EH (cell line): ENCODE results near the gene FCGR2B.
A peak's percentile ranks its signal among the peaks of the same experiment; 100 is the strongest.
"Not testable (repeated sequence)": the region's sequence is repeated elsewhere in the genome, so short reads cannot be mapped to it uniquely, and the experiment has no call there.

Experiments
- DNase-seq: peaks from one replicate; pipeline ENCODE4 v3.0.0-alpha.2; 2015; ENCODE audit warnings: low read depth

FCGR2B gene

DNA sequence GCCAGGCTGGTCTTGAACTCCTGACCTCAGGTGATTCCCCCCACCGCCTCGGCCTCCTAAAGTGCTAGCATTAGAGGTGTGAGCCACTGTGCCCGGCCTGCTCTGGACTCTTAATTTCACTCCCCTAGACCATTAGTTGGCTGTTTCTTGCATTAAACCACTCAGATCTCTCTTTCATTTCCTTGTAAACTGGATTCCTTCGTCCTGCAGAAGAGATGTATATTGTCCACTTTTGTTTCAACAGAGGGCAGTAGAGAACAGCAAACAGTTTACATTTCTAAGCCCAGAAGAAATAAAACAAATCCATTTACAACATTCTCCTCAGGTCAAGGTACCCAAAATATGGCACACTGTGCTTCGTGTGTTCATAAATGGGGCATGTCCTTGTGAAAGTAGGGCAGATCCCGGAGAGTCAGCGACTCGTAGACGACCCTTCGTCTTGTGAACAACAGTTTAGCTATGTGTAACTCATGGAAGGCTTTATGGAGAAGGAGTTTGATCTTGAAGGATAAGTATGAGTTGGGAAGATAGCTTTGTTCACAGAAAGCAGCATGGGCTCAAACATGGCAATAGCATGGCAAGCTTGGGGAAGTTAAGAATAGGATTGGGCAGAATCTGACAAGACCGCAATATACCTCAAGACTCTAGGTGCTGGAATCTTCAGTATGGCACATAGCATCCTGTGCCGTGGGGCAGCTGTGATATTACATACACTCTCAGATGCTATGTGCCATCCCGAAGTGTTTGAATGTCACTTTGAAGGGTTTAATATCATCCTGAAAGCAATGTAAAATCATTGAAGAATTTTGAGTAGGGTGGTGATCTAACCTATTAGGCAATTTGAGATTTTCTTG, 15.2 kb upstream of the FCGR2B start:
- DNase-seq: peak; percentile 65

DNA sequence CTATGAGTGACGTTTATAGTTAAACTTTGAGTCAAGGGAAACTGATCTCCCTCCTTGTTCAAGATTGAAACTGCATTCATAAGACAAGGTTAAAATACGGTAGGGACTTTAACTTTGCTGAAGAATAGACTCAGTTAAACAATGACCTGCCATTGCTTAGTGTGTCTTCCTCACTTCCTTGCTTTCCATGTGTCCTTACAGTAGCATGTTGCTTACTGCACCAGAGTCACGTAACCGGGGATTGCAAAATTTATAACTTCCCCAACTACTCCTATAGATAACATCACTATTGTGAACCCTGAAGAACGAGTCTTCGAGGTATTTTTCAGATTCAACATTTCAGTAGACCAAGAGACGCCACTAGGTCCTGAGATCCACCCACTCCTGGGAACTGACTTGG, 9.4 kb upstream of the FCGR2B start:
- DNase-seq: not testable (repeated sequence)

DNA sequence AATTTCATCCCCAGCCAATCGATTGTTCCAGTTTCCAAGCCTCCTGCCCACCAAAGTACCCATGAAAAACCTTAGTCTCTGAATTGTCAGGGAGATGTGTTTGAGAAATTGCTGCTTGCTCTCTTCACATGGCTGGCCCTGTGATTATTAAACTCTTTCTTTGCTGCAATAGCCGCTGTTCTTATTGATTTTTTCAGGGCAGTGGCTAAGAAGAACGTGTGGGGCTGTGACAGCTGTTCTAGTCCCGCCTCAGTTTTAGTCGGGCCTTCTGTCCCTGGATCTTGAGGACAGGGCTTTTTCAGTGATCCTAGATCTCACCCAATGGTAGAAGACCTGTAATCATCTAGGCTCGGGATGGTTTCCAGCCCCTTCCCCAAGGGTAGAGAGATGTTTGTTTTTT, 9.0 kb upstream of the FCGR2B start:
- not testable (repeated sequence) for DNase-seq

DNA sequence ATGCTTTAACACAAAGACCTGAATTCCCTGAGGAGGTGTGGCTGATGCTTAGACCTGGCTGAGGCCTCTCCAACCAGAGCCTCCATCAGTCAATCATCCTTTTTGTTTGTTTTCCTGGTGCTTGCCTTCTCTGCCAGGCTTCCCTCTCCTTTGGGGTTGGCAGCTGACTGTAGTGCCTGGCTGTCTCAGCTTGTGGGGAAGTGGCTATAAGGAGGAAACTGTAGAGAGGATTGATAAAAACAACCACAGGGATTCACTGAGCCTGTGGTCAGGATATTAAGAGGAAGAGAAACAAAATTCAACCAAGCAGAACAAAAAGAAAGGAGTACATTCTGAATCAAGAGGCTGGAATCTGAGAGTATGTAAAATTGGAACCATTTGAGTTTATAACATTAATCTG, 4.4 kb upstream of the FCGR2B start:
- DNase-seq: not testable (repeated sequence)

DNA sequence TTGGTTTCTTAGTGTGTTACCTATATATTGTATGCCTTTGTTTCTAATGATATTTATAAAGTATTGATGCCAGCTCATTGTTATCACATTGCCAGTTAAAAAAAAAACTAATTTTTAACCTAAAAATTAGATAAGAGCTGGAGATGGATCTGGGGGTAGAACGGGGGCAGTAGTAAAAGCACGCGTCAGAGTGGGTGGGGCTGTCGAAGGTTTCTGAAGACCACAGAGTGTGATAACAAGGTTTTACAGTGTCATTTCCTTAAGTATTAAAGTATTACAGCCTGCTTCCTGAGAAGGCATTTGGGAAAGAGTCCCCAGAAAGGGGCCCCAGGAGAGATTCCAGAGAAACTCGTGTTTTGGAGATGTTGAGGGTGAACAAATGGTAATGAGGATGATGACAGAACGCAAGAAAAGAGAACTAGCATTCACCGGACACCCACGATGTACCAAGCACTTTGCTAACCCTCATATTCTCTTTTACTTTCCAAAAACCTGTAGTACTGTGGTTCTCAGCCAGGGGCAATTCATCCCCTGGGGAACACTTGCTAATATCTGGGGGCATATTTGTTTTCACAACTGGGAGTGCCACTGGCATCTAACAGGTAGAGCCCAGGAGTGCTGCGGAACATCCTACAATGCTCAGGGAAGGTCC, 1.2 kb upstream of the FCGR2B start:
- DNase-seq: not testable (repeated sequence)

DNA sequence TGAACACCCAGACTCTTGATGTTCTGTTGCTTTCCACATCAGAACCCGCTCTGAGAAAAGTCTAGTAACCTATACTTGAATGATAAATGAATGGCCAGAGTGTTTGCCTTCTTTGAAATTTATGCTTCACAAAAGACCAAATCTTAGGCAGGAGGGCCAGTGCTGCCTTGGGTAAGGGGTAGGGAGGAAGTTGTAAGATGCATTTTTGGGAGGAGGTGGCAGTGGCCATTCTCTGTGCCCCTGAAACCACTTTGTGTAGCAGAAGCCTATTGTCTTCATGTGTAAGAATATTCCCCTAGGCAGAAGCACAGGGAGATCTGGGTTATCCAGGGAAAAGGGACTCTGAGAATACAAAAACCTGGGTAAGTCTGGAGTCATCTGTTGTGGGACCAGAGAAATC, 626 bp downstream of the FCGR2B start:
- DNase-seq: not testable (repeated sequence)

DNA sequence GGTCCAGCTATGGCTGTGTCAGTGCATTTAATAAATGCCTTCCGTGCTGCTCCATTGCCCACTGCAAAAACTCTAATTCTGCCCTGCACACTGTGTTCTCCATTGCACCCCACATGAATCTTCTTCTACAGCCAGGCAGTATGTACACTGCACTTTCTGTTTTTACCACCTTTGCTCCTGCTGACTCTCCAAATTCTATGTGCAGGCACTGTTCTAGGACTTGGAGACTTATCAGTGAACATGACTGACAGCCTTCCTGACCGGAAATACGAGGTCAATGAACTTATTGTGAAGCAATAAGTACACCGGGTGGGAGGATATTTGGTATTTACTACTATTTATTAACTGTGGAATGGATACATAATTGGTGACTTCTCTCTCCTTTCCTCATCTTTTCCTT, 1.7 kb downstream of the FCGR2B start:
- not testable (repeated sequence) for DNase-seq

DNA sequence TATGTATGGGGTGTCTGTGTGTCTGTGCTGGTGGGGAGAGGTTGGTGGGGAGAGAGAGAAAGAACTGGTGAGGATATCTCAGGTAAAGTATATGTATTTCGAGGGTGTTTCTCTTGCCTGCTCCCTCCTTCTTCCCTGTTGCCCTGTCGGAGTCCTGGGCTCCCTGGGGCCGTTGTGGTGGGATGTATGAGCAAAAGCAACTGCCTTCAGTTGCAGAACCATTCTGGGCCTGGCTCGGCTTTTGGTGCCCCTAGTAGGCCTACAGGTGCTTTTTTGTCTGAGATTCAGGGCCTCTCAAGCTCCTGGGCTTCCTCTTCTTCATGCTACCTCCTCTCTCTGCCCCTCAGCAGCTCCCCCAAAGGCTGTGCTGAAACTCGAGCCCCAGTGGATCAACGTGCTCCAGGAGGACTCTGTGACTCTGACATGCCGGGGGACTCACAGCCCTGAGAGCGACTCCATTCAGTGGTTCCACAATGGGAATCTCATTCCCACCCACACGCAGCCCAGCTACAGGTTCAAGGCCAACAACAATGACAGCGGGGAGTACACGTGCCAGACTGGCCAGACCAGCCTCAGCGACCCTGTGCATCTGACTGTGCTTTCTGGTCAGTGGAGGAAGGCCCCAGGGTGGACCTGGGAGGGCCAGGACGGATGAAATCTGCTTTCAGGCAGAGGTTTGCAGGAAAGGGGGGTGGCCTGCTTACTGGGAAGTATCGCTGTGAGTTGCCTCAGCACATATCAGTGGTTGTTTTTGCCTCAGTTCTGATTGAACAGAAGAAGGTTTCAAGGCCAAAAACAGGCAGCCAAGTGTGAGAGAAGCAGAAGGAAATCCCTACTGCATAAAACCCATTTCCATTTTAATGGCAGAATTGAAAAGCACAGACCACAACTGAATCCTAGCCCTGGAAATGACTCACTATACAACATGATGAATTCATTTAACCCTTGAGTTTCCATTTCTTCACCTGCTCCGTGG, 8.4 kb downstream of the FCGR2B start:
- DNase-seq: not testable (repeated sequence)

DNA sequence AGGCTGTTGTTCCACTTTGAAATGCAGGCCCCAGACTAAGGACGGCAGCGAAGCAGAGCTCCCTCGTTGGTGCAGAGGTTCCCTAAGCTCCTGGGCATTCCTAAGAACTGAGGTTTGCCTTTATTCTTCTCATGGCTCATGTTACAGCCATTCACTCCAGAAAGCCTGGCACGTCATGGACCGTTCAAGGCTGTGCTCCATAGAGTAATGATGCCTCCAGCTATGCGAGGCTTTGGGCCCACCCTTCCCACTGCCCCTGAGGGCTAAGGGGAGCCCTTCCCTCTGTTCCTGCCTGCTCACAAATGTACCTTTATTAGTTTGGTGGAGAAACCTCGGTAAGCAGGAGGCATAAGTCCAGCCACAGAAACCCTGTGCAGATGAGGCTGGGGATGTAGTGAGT, 10.5 kb downstream of the FCGR2B start:
- DNase-seq: not testable (repeated sequence)

DNA sequence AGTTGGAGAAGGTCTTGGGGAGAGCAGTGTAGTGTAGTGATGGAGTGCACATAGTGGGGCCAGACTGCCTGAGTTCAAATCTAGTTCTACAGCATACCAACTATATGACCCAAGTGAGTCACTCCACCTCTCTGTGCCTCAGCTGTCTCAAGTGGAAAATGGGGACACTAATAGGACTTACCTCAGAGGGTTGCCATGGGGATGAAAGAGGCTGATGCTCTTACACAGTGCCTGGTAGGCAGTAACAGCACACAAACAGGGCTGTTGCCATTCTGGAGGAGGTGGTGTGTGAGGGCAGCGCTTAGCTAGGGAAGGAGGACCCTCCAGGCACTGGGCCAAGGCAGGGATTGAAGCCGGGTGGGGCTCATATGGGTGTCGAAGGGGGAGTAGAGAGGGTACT, 11.5 kb downstream of the FCGR2B start:
- DNase-seq: not testable (repeated sequence)

DNA sequence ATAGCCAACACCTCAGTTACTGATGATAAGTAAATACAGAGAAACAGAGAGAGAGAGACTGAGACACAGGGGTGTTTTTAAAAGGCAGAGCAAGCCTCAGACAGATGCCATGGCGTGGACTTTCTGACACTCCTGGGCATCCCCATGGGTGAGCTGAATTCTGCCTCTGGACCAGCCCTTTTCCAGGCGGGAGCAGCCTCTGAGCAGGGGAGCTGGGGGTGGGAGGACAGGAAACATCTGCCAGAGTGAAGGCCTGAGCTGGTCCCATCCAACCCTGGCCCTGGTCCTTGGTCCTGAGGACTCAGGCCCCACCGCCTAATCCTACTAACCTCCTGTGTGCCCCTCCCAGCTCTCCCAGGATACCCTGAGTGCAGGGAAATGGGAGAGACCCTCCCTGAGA, 12.0 kb downstream of the FCGR2B start:
- DNase-seq: not testable (repeated sequence)

DNA sequence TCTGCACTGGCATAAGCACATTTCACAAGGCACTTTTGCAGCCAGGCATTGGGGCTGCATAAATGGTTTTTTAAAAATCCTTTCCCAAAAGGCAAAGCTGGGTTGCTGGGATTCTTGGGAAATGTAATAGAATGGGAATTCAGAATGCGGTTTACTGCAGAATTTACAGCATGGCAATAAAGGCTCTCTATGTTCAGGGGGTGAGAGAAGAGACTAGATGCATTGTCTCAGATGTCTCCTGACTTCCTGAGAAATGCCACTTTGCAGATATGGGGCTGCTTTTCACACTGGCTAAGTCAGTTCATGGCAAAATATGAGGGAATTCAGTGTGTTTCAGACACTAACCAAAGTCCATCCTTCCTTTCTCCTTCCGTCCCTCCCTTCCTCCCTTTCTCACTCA, 13.5 kb downstream of the FCGR2B start:
- DNase-seq: no peak

DNA sequence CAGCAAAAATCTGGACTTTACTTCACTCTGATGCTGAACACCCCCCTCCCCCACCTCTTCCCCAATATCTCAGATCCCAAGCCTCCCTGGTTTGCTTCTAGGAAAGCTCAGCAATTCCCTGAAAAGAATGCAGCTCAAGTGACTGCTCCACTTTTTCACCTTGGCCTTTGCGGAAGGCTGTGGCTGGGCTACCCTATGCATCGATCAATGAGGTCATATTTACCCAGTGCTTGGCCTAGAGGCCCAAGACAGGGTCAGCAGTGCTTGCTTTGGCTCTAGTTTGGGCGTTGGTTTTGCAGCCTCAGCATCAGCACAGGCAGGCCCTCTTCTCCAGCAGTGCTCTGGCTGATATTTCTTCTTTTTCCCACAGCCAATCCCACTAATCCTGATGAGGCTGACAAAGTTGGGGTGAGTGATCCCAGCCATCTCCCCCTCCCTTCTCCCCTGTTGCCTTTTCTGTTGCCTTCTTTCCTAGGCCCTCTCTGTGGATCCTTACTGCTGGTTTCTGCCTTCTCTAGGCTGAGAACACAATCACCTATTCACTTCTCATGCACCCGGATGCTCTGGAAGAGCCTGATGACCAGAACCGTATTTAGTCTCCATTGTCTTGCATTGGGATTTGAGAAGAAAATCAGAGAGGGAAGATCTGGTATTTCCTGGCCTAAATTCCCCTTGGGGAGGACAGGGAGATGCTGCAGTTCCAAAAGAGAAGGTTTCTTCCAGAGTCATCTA, 14.2 kb downstream of the FCGR2B start:
- DNase-seq: no peak

DNA sequence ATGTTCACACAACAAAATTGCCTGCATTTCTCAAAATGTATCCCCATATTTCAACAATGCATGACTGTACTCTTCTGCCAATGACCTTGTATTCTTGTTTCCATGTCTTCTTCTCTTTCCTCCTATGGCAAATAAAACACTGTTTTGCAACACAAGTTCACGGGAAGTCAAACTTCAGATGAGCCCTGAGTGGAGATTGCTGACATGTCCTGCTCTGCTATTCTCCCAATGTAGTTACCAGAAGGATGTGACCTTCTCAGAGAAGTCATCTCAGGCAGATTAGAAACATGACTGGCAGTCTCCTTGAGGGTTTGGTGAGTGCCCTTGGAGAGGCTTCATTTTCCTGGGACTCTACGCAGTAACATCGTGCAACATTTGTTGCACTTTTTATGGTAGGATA, 15.6 kb downstream of the FCGR2B start:
- DNase-seq: no peak

DNA sequence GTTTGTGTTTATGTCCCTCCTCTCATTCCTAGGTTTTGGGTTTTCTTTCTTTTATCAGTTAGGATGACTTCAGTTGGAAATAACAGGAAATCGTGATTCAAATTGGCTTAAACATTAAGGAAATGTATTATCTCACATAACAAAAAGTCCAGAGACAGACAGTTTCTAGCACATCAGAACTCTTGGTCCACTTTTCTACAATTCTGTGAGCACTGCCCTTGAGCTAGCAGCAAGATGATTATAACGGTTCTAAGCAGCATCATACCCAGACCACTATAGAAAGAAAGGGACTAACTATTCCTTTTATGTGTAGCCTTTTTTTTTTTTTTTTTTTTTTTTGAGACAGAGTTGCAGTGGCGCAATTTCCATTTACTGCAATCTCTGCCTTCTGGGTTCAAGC, 18.9 kb downstream of the FCGR2B start:
- DNase-seq: no peak

DNA sequence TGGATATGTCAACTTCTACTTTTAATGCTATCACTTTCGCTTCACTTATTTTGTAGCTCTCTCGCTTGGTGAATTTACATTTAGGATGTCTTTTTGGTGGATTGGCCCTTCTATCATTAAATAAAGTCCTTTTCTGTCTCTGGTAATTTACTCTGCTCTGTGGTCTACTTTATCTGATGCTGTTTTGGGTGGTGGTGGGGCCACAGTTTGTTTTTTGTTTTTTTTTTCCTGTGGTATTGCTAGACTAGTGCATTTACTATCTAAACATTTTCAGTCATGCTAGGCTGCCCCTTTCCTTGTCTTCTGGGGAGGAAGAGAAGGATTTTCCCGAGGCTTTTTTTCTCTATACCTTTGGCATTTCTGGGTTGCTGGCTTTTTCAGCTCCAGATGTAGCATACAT, 26.0 kb downstream of the FCGR2B start:
- DNase-seq: no peak

DNA sequence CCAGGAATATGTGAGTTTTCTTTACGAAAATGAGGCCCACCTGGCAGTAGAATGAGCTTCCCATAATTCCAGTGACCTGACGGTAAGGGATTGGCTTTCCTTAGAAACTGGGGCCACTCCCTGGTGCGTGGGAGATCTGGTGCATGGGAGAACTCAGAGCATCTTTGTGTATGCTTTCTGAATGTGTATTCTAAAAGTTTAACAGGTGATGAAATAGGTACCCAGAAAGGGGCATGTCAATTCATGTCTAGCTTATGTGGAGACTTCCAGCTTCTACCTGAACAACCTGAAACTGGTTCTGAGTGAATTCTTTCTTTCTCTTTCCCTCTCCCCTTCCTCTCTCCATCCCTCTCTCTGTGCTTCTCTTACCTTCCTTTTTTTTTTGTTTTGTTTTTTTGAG, 28.9 kb downstream of the FCGR2B start:
- DNase-seq: no peak

DNA sequence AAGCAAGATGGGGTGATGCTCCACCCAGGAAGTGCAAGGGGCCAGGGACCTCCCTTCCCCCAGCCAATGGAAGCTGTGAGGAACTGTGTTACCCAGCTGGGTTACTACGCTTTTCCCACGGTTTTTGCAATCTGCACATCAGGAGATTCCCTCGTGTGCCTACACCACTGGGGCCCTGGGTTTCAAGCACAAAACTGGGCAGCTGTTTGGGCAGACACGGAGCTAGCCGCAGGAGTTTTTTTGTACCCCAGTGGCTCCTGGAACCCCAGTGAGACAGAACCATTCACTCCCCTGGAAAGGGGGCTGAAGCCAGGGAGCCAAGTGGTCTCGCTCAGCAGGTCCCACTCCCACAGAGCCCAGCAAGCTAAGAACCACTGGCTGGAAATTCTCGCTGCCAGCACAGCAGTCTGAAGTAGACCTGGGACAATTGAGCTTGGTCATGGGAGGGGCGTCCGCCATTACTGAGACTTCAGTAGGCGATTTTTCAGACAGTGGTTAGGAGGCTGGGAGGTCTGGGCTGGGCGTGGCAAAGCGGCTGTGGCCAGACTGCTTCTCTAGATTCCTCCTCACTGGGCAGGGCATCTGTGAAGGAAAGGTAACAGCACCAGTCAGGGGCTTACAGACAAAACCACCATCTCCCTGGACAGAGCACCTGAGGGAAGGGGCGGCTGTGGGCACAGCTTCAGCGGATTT, 30.2 kb downstream of the FCGR2B start:
- not testable (repeated sequence) for DNase-seq

DNA sequence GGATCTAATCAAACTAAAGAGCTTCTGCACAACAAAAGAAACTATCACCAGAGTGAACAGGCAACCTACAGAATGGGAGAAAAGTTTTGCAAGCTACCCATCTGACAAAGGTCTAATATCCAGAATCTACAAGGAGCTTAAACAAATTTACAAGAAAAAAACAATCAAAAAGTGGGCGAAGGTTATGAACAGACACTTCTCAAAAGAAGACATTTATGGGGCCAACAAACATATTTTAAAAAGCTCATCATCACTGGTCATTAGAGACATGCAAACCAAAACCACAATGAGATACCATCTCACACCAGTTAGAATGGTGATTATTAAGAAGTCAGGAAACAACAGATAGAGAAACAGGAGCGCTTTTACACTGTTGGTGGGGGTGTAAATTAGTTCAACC, 35.4 kb downstream of the FCGR2B start:
- DNase-seq: not testable (repeated sequence)

DNA sequence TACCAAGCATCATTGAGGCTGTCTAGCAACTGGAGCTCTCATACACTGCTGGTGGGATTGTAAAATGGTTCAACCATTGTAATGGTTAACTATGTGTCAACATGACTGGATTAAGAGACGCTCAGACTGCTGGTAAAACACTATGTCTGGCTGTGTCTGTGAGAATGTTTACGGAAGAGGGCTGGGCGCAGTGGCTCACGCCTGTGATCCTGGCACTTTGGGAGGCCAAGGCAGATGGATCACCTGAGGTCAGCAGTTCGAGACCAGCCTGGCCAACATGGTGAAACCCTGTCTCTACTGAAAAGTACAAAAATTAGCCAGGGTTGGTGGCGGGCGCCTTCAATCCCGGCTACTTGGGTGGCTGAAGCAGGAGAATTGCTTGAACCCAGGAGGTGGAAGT, 39.3 kb downstream of the FCGR2B start:
- DNase-seq: no peak

DNA sequence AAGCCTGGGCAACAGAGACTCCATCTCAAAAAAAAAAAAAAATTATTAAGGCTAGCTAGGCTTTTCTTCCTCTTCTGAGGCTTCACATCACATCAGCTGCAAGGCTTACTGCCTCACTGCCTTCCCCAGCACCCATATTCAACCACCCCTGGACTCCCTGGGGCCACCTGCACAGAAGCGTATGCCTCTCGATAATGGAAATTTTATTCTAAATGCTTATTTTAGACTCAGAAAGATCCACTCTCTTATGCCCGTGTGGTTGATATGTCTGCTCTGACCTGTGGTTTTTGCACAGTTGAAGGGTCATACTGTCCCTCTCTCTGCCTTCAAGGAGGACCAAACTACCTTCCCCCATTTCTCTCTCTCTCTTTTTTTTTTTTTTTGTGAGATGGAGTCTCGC, 42.6 kb downstream of the FCGR2B start:
- no peak for DNase-seq
